GM21367 (cell line): ENCODE measurements around the gene SEMA7A.

ENCODE experiments used
- ATAC-seq: cut with Tn5 transposase; IDR thresholded peaks from one replicate; pipeline ENCODE4 v1.9.1; 2021; ENCODE audit not compliant: unreplicated experiment

SEMA7A gene

DNA sequence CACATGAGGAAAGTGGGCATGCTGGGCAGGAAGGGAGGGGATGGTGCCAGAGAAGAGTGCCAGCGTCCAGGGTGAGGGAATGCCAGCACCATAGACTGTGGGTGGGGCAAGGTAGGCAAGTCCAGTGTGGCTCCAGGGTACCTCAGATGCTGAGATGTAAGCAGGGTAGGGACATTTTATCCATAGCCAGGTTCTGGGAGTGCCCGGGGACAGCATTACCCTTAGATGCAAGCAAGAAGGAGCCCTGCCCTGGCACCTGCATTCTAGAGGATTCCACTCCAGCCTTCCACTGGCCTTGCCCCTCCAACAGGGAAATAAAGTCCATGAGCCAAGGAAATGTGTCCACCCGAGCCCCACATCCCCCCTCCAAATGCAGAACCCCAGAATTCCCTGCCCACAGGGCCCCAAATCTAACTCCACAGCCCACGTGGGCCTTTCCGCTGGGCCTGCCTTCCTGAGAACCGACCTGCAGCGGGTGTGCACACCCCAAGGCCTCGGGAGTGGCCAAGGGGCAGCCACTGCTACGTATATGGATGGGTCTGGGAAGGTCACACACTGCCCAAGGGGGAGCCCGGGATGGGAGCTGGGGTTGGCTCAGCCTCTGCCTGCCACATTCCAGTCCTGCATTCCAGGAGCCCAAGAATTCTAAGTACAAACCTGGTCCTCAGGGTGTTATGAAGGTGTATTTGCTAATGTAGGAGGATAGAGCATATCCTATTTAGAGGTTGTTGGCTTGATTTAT lies 46.0 kb downstream of the SEMA7A start:
- ATAC-seq: no peak

DNA sequence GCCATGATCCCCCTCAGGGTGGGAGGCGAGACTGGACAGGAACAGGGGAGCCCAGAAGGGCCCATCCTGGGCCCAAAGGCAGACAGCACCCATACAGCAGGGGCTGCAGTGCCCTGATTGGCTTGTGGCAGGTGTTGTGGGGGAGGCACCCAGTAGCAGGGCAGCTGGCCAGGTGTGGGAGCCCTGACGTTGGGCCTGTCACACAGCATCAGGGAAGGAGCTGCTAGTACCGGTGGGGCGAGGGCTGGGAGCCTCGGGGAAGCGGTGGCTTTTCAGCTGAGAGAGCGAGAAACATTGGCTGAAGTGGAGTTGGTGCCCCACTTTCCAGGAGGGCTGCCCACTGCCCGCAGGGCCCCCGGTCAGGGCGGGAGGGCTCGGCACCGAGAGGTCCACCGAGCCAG lies 46.6 kb downstream of the SEMA7A start:
- no peak for ATAC-seq

GRCh38 chr15:74386496-74387140 lies 47.1 kb downstream of the SEMA7A start:
- no peak for ATAC-seq

DNA sequence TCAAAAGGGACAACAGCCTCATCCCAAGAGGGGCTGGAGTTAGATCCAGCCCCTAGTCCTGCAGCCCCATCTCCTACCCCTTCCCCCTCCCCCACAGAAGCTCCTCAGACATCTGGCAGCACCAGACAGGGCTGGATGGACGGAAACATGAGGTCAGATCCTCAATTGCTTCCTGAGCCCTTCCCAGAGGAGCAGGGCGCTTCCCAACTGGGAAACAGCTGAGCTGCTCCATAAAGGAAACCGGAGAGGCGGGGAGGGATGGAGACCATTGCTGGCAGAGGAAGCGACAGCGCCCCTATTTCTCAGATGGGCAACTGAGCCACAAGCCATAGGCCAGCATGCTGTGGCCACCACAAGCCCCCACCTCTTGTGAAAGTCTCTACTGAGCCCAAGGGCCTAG lies 48.0 kb downstream of the SEMA7A start:
- ATAC-seq: no peak

DNA sequence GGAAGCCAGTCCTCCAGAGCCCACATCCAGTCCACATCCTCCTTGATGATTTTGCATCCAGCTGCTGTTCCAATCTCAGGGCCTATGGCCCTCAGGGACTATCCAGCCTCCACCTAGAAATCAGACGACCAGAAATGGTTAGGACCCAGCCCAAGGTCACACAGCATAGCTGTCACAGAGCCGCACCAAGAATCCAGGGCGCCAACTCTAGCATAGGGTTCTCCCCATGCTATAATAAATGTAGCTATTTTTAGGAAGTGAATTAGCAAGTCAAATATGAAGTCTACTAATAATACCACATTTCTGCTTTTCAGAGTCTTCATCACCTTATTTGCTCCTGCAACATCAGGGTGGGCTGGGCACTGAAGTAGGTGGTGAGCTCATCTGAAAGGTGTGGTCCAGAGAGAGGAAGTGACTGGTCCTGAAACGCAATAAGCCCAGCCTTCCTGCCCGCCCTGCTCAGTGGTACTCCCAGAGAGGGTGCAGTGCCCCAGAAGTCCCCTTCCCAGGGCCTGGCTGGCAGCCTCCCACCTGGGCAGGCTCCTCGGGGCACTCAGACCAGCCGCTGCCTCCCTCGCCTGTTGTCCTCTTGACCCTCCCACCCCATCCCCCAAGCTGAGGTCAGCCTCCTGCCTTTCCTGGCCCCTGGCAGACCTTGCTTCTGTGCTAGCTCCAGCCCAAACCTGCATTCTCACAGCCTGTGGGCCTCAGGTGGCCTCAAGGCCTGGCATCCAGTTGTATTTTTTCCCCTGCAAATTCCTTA lies 48.7 kb downstream of the SEMA7A start:
- ATAC-seq: peak; percentile 47

GRCh38 chr15:74384566-74384880 lies 49.2 kb downstream of the SEMA7A start:
- ATAC-seq: peak; percentile 1

DNA sequence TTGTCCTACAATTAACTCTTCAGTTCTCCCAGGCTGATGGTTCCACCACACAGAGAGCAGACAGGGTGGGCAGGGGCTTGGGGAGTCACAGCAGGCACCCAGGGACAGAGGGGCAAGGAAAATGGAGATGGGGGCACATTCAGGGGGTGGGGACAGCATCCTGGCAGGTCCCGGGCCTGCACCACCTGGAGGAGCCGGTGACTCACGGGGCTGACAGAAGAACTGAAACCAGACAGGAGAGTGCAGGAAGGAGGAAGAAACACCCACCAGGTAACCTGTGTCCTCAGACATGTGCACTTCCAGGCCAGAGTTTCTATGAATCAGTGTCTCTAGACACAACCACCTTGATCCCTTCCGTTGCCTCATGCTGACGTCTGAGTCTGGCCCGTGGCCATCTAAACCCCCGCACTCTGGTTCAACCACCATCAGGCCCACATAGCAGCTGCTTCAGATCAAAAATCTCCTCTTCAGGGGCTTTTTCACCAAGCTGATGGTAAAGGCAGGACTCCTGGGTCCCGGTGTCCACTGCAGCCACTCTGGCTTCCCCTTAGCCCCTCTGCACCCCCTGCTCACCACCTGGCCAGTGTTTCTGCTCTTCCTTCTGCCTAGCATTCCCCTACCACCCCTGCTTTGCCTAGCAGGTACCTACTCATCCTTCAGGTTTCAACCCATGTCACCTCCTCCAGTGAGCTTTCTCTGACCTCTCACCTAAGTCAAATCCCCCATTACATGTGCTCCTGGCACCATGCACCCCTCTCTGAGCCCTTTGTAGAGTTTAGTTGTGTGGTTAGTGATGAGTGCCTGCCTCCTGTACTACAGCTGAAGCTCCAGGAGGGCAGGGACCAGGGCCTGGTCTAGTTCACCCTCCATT lies 49.8 kb downstream of the SEMA7A start:
- no peak for ATAC-seq

DNA sequence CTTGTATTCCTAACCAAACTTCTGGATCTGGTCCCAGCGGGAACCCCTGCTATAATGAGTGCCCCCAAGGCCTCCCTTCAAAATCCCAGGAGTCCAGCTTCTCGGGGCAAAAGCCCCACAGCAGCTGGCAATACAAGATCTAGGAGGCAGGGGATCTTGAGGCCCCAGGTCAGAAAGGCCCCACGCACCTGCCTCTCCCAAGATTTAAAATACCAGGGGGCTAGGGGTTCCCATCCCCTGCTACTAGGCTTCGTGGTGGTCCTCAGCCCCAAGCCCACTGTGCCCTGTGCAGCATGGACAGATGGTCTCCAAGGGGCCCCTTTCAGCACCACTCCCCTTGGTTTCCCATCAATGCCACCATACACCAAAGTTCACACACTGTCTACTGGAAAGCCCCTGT lies 50.5 kb downstream of the SEMA7A start:
- ATAC-seq: no peak

- ATAC-seq: no peak
These were observed 51.5 kb downstream of the SEMA7A start for GRCh38 chr15:74382004-74382816.

GRCh38 chr15:74381481-74381880 lies 52.3 kb downstream of the SEMA7A start:
- ATAC-seq: no peak

DNA sequence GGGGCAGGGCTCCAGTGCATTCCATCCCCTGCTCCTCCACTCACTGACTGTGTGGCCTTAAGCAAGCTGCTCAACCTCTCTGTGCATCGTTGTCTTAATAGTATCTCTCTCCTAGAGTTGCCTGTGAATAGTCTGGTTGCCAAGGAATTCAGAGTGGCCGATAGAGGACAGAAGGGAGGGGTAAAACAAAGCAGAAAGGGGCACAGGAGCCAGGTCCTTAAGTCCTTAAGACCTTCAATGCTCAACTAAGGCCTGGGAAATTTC lies 52.6 kb downstream of the SEMA7A start:
- ATAC-seq: no peak

DNA sequence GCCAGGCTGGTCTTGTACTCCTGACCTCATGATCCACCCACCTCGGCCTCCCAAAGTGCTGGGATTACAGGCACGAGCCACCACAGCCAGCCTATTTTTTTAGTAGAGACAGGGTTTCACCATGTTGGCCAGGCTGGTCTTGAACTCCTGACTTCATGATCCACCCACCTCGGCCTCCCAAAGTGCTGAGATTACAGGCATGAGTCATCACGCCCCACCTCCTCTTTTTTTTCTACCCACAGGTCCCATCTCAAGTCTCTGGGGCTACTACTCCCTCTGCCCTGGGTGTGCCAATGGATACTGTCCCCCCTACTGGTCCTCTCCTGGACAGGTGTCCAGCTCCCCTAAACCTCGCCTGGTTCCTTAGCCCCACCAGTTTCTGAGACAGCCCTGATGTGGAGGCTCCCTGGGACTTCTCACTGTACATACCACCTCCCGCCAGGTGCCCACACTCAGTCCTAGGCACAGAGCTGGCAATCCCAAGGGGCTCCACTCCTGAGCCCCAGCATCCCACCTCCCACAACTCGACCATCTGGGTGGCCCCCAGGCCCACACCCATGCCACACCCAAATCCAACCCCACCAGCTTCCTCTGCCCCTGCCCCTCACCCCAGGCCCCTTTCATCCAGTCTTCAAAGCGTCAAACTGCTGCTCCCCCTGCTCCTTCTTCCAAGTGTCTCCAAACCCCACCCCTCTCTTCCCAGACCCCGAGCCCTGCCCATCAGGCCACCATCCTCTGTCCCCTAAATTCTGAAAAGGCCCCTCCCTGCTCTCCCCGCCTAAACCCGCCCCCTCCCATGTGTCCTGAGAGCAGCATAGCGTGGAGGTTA lies 53.2 kb downstream of the SEMA7A start:
- no peak for ATAC-seq

DNA sequence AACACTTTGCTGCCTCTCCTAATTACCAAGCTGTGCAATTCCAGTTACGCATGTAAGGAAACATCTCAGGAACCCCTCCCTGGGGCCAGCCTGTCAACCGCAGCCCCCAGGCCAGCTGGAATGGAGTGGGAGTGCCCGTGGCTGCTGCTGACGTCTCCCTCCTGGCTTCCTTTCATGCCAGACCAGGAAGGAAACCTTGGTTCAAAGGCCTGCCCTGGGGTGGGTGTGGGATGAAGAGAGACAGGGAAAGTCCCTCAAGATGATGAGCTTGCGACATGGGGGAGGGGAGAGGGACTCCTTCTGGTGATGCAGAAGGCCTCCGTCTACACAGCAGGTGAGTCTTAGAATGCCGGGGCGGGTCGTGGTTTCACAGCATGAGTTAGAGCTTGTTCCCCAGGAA lies 54.9 kb downstream of the SEMA7A start:
- ATAC-seq: no peak

- ATAC-seq: no peak
These were observed 55.7 kb downstream of the SEMA7A start for GRCh38 chr15:74377831-74378766.

DNA sequence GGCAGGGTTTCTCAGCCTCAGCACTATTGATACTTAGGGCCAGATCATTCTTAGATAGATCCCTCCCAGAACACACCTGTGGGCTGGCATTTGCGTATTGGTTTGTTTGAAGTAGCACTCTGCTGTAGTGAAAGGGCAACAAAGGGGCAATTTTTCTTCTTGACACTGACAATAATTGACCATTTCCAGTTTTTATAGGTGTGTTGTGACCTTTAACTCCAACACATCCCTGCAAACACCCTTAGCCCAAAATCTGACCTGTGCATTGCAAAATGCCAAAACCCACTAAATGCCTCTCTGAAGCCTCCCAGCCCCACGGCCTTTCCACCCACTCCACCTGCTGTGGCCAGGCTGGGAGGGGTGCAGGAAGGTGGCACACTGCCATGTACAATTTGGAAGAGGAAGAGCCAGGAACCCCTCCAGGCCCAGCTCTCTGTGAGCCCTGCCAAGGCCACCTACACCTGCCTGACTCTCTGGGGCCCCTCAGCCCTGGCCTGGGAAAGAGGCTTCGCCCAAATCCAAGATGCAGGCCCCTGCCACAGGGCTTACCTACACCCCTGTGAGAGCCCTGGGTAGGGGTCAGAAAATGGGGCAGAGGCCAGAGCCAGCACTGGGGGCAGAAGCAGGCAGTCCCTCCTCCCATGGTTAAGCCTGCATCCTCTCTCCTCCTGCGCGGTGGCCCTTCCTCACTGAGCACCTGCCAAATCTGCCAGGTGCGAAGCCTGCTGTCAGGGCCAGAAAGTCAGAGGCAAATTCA lies 56.8 kb downstream of the SEMA7A start:
- ATAC-seq: no peak

- ATAC-seq: no peak
These were observed 57.5 kb downstream of the SEMA7A start for GRCh38 chr15:74376226-74376625.

GRCh38 chr15:74375303-74375693 lies 58.5 kb downstream of the SEMA7A start:
- no peak for ATAC-seq
